Loucy (cell line): ENCODE results near the gene RMRP.
A peak's percentile ranks its signal among the peaks of the same experiment; 100 is the strongest.

ENCODE experiments used
- H2AFZ ChIP-seq: fragments of 200-600 bp; sonication (generic); 2 replicates; pipeline ENCODE4 v1.6.0; 2016; ENCODE audit warnings: antibody characterized with exemption, mild to moderate bottlenecking, low read length, moderate library complexity
- H3F3A ChIP-seq: fragments of 200-600 bp; 2 replicates; pipeline ENCODE4 v1.6.0; 2016; ENCODE audit warnings: antibody characterized with exemption, low read depth, mild to moderate bottlenecking
- H3K27me3 ChIP-seq: fragments of 200-600 bp; sonication (generic); 2 replicates; pipeline ENCODE4 v1.6.1; 2014; ENCODE audit warnings: low read length, mild to moderate bottlenecking; ENCODE audit not compliant: insufficient read depth, poor library complexity, severe bottlenecking
- H3K36me3 ChIP-seq: fragments of 200-600 bp; sonication (generic); 2 replicates; pipeline ENCODE4 v1.6.1; 2016; ENCODE audit warnings: low read length; ENCODE audit not compliant: insufficient read depth
- H3K4me1 ChIP-seq: fragments of 200-600 bp; sonication (generic); 2 replicates; pipeline ENCODE4 v1.5.1; 2014; ENCODE audit warnings: low read length, mild to moderate bottlenecking; ENCODE audit not compliant: insufficient read depth, poor library complexity, severe bottlenecking
- H3K4me2 ChIP-seq: fragments of 200-600 bp; sonication (generic); 2 replicates; pipeline ENCODE4 v1.6.0; 2014; ENCODE audit warnings: antibody characterized with exemption, low read length, low read depth, mild to moderate bottlenecking; ENCODE audit not compliant: poor library complexity, severe bottlenecking
- H3K4me3 ChIP-seq: fragments of 200-600 bp; sonication (generic); 2 replicates; pipeline ENCODE4 v1.5.1; 2014; ENCODE audit warnings: low read length, mild to moderate bottlenecking, mixed read lengths; ENCODE audit not compliant: poor library complexity, severe bottlenecking
- H3K79me2 ChIP-seq: fragments of 200-600 bp; sonication (generic); 2 replicates; pipeline ENCODE4 v1.6.1; 2014; ENCODE audit warnings: low read length; ENCODE audit not compliant: insufficient read depth
- H3K9ac ChIP-seq: fragments of 200-600 bp; sonication (generic); 2 replicates; pipeline ENCODE4 v1.6.0; 2014; ENCODE audit warnings: mild to moderate bottlenecking, low read depth, low read length, moderate library complexity; ENCODE audit not compliant: poor library complexity, severe bottlenecking
- H3K9me2 ChIP-seq: fragments of 200-600 bp; sonication (generic); replicated peaks from 2 replicates; pipeline ENCODE4 v1.6.1; 2016; ENCODE audit warnings: low read depth, low read length, mixed read lengths
- H3K9me3 ChIP-seq: fragments of 200-600 bp; sonication (generic); 2 replicates; pipeline ENCODE4 v1.6.1; 2014; ENCODE audit warnings: mild to moderate bottlenecking, antibody characterized with exemption, low read length, low read depth; ENCODE audit not compliant: insufficient read depth
- H4K20me1 ChIP-seq: fragments of 200-600 bp; sonication (generic); 2 replicates; pipeline ENCODE4 v1.6.0; 2014; ENCODE audit warnings: antibody characterized with exemption, low read length, mild to moderate bottlenecking; ENCODE audit not compliant: insufficient read depth, poor library complexity, severe bottlenecking
- EZH2phosphoT487 ChIP-seq: fragments of 200-600 bp; IDR thresholded peaks from 2 replicates; pipeline ENCODE4 v1.6.1; 2018; ENCODE audit warnings: antibody characterized with exemption, mild to moderate bottlenecking, moderate library complexity, borderline replicate concordance
- TF ChIP-seq, protein P1 (sequence below): fragments of 200-600 bp; sonication (generic); conservative IDR thresholded peaks from 2 replicates; pipeline ENCODE4 v1.5.1; 2014; ENCODE audit warnings: mild to moderate bottlenecking, antibody characterized with exemption, low read length

Gene RMRP

GRCh38 chr9:35691757-35692301, 34.0 kb upstream of the RMRP start:
- peak overlapping the region; percentile 63 for H3K4me2 ChIP-seq
- no peak for TF ChIP-seq EZH2phosphoT487
- TF ChIP-seq, protein P1, sequence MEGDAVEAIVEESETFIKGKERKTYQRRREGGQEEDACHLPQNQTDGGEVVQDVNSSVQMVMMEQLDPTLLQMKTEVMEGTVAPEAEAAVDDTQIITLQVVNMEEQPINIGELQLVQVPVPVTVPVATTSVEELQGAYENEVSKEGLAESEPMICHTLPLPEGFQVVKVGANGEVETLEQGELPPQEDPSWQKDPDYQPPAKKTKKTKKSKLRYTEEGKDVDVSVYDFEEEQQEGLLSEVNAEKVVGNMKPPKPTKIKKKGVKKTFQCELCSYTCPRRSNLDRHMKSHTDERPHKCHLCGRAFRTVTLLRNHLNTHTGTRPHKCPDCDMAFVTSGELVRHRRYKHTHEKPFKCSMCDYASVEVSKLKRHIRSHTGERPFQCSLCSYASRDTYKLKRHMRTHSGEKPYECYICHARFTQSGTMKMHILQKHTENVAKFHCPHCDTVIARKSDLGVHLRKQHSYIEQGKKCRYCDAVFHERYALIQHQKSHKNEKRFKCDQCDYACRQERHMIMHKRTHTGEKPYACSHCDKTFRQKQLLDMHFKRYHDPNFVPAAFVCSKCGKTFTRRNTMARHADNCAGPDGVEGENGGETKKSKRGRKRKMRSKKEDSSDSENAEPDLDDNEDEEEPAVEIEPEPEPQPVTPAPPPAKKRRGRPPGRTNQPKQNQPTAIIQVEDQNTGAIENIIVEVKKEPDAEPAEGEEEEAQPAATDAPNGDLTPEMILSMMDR: no peak

GRCh38 chr9:35691334-35691650, 33.5 kb upstream of the RMRP start:
- Histone ChIP-seq H3K4me1 (peaks cover 8% of the 10 kb centered on the region), H3K9me2 (no peaks in the 10 kb centered on the region), H2AFZ (peak overlapping the region; percentile 98), H3F3A (no peaks in the 10 kb centered on the region), H3K27me3 (no peaks in the 10 kb centered on the region), H3K79me2 (no peaks in the 10 kb centered on the region), H4K20me1 (no peaks in the 10 kb centered on the region), H3K36me3 (peaks cover 5% of the 10 kb centered on the region; the same call in 1 of the 2 replicates), H3K4me3 (peak overlapping the region; percentile 88), H3K9ac (peak overlapping the region; percentile 91), H3K9me3 (no peaks in the 10 kb centered on the region), H3K4me2 (peak overlapping the region; percentile 63)
- TF ChIP-seq, protein P1: no peak
- TF ChIP-seq EZH2phosphoT487: no peak

More at GRCh38 chr9:35691757-35692301, 34.0 kb upstream of the RMRP start:
- Histone ChIP-seq H3K36me3 (peaks cover 6% of the 10 kb centered on the region; the same call in 1 of the 2 replicates), H3K27me3 (no peaks in the 10 kb centered on the region), H3F3A (no peaks in the 10 kb centered on the region), H2AFZ (no peak overlapping the region), H3K9ac (no peak overlapping the region), H4K20me1 (no peaks in the 10 kb centered on the region), H3K79me2 (no peaks in the 10 kb centered on the region), H3K9me2 (no peaks in the 10 kb centered on the region), H3K9me3 (no peaks in the 10 kb centered on the region), H3K4me3 (no peak overlapping the region), H3K4me1 (peaks cover 8% of the 10 kb centered on the region)

- Histone ChIP-seq H3K4me3 (peak overlapping the region; percentile 88), H3K4me1 (peaks cover 8% of the 10 kb centered on the region), H3K36me3 (peaks cover 1% of the 10 kb centered on the region; the same call in 1 of the 2 replicates), H3K27me3 (no peaks in the 10 kb centered on the region), H3K4me2 (peak overlapping the region; percentile 63), H4K20me1 (no peaks in the 10 kb centered on the region), H2AFZ (peak overlapping the region; percentile 98), H3K79me2 (no peaks in the 10 kb centered on the region), H3K9me3 (no peaks in the 10 kb centered on the region), H3K9me2 (no peaks in the 10 kb centered on the region), H3K9ac (peak overlapping the region; percentile 91), H3F3A (no peaks in the 10 kb centered on the region)
- TF ChIP-seq, protein P1: no peak
- TF ChIP-seq EZH2phosphoT487: no peak
These were observed 33.0 kb upstream of the RMRP start for GRCh38 chr9:35690614-35691333.
